ENCODE results near the gene NDUFAF2. TPM values are rescaled to one million over a fixed set of nuclear protein-coding genes. Genes with fewer than 3 reads are reported as not detected.

Gene NDUFAF2
- total and polyA plus RNA-seq, 9 donors = 24.8 to 81.7 (median 31.8) TPM

- Histone ChIP-seq H3K27ac (no peak overlapping the region), H3K27me3 (no peaks in the 10 kb centered on the region), H3K36me3 (no peaks in the 10 kb centered on the region), H3K4me1 (ENCODE audit: insufficient read depth) (no peaks in the 10 kb centered on the region), H3K4me3 (no peak overlapping the region), H3K9me3 (no peaks in the 10 kb centered on the region)
- 81 to 94% (median 90%) methylated on average over 4 of the region's 4 CpGs for WGBS, 3 donors
- no peak for TF ChIP-seq EP300 (IDR thresholded peaks at IDR 0.05)
- no peak for TF ChIP-seq CTCF (IDR thresholded peaks at IDR 0.05)
- no peak for TF ChIP-seq POLR2A (IDR thresholded peaks at IDR 0.05)
- no peak for DNase-seq
- intact Hi-C loops (cut with DNase I) = no loop called here
Observed at GRCh38 chr5:61100437-61100836, 155.4 kb downstream of the NDUFAF2 start.

- DNase-seq = no peak
- Histone ChIP-seq H3K36me3 (no peaks in the 10 kb centered on the region), H3K4me3 (no peak overlapping the region), H3K27me3 (no peaks in the 10 kb centered on the region), H3K9me3 (no peaks in the 10 kb centered on the region), H3K4me1 (ENCODE audit: insufficient read depth) (no peaks in the 10 kb centered on the region), H3K27ac (no peak overlapping the region)
- WGBS, 3 donors = 43 to 97% (median 87%) methylated on average over 1 of the region's 1 CpG
- TF ChIP-seq CTCF (IDR thresholded peaks at IDR 0.05) (no peak), EP300 (IDR thresholded peaks at IDR 0.05) (no peak), POLR2A (IDR thresholded peaks at IDR 0.05) (no peak)
- intact Hi-C loops (cut with DNase I) = no loop called here
Observed at GRCh38 chr5:61114441-61114840, 169.4 kb downstream of the NDUFAF2 start.

GRCh38 chr5:61115968-61116367, 171.0 kb downstream of the NDUFAF2 start:
- H3K36me3 ChIP-seq = no peaks in the 10 kb centered on the region
- no peaks in the 10 kb centered on the region for H3K27me3 ChIP-seq
- WGBS, 3 donors = 70 to 73% (median 72%) methylated on average over 3 of the region's 3 CpGs
- intact Hi-C loops (cut with DNase I) = no loop called here
- TF ChIP-seq EP300 (IDR thresholded peaks at IDR 0.05) (no peak), POLR2A (IDR thresholded peaks at IDR 0.05) (no peak), CTCF (IDR thresholded peaks at IDR 0.05) (no peak)
- DNase-seq = no peak
- no peaks in the 10 kb centered on the region for H3K4me1 ChIP-seq (ENCODE audit: insufficient read depth)
- H3K27ac ChIP-seq = no peak overlapping the region
- H3K4me3 ChIP-seq = no peak overlapping the region
- no peaks in the 10 kb centered on the region for H3K9me3 ChIP-seq

- H3K27ac ChIP-seq = no peak overlapping the region
- no peaks in the 10 kb centered on the region for H3K9me3 ChIP-seq
- intact Hi-C loops (cut with DNase I) = no loop called here
- 89 to 96% (median 96%) methylated on average over 1 of the region's 1 CpG for WGBS, 3 donors
- no peak for TF ChIP-seq CTCF (IDR thresholded peaks at IDR 0.05)
- TF ChIP-seq POLR2A (IDR thresholded peaks at IDR 0.05) = no peak
- no peak for TF ChIP-seq EP300 (IDR thresholded peaks at IDR 0.05)
- DNase-seq = no peak
- no peaks in the 10 kb centered on the region for H3K36me3 ChIP-seq
- H3K27me3 ChIP-seq = no peaks in the 10 kb centered on the region
- H3K4me1 ChIP-seq (ENCODE audit: insufficient read depth) = peaks cover 2% of the 10 kb centered on the region
- no peak overlapping the region for H3K4me3 ChIP-seq
Observed at GRCh38 chr5:61119066-61119465, 174.1 kb downstream of the NDUFAF2 start.

GRCh38 chr5:61120534-61120933, 175.5 kb downstream of the NDUFAF2 start:
- no peak for TF ChIP-seq CTCF (IDR thresholded peaks at IDR 0.05)
- no peak for TF ChIP-seq EP300 (IDR thresholded peaks at IDR 0.05)
- no peak for TF ChIP-seq POLR2A (IDR thresholded peaks at IDR 0.05)
- H3K27ac ChIP-seq = no peak overlapping the region
- H3K27me3 ChIP-seq = no peaks in the 10 kb centered on the region
- peaks cover 2% of the 10 kb centered on the region for H3K4me1 ChIP-seq (ENCODE audit: insufficient read depth)
- H3K36me3 ChIP-seq = no peaks in the 10 kb centered on the region
- intact Hi-C loops (cut with DNase I) = no loop called here
- 51 to 69% (median 53%) methylated on average over 1 of the region's 1 CpG for WGBS, 3 donors
- H3K4me3 ChIP-seq = no peak overlapping the region
- no peaks in the 10 kb centered on the region for H3K9me3 ChIP-seq
- DNase-seq = no peak
